SJSA1 (cell line): Measurements from ENCODE around the gene PIAS4. TPM values are rescaled to one million over a fixed set of nuclear protein-coding genes. Genes with fewer than 3 reads are reported as not detected.
A peak's percentile ranks its signal among the peaks of the same experiment; 100 is the strongest.

Source experiments
- DNase-seq, 2 experiments: peaks; one replicate each; pipeline ENCODE4 v3.0.0-alpha.2; 2015 to 2020; ENCODE audit warnings: low spot score in 2 of 2, low read depth in 1 of 2
- H3K27ac ChIP-seq: fragments of 250-450 bp; sonication (Bioruptor Pico); 2 replicates; pipeline ENCODE4 v1.5.1; 2020; ENCODE audit warnings: mild to moderate bottlenecking, moderate library complexity
- H3K27me3 ChIP-seq: fragments of 250-450 bp; sonication (Bioruptor Pico); replicated peaks from 2 replicates; pipeline ENCODE4 v1.5.1; 2020; ENCODE audit warnings: mild to moderate bottlenecking, moderate library complexity
- H3K36me3 ChIP-seq: fragments of 250-450 bp; sonication (Bioruptor Pico); 2 replicates; pipeline ENCODE4 v1.5.1; 2020; ENCODE audit warnings: mild to moderate bottlenecking
- H3K4me1 ChIP-seq: fragments of 250-450 bp; sonication (Bioruptor Pico); replicated peaks from 2 replicates; pipeline ENCODE4 v1.6.1; 2021; ENCODE audit warnings: mild to moderate bottlenecking
- H3K4me3 ChIP-seq: fragments of 250-450 bp; sonication (Bioruptor Pico); 2 replicates; pipeline ENCODE4 v1.5.1; 2020; ENCODE audit warnings: mild to moderate bottlenecking
- H3K9me3 ChIP-seq: fragments of 250-450 bp; sonication (Bioruptor Pico); replicated peaks from 2 replicates; pipeline ENCODE4 v1.5.1; 2020; ENCODE audit warnings: mild to moderate bottlenecking
- total RNA-seq: library from RNA; depleted of rRNA; stranded (reverse); fragments of >200 nt; shearing (Covaris generic); gene quantifications from 2 replicates; pipeline ENCODE4 v1.2.3, GENCODE V29; 2014

PIAS4 gene
- total RNA-seq, 1 experiment from 2014 or later, result 17.3 TPM

- peak overlapping the region; percentile 78 for H3K27ac ChIP-seq
- H3K27me3 ChIP-seq, result no peaks in the 10 kb centered on the region
- peaks cover 3% of the 10 kb centered on the region; the same call in 1 of the 2 replicates for H3K9me3 ChIP-seq
- peak overlapping the region; percentile 92 for H3K4me3 ChIP-seq
- H3K4me1 ChIP-seq, result peaks cover 31% of the 10 kb centered on the region
- DNase-seq, result no peak
- H3K36me3 ChIP-seq, result peaks cover 58% of the 10 kb centered on the region
These were observed 37.2 kb upstream of the PIAS4 start for GRCh38 chr19:3970313-3970807.

GRCh38 chr19:3970808-3971598, 36.5 kb upstream of the PIAS4 start, which contains the start of gene DAPK3:
Gene DAPK3 (minus strand): TSS chr19:3971099. CDS start chr19:3969735, 1,364 bp downstream.
- H3K4me3 ChIP-seq, result peak within 1 kb of the TSS; percentile 92
- H3K36me3 ChIP-seq, result peaks cover 58% of the 10 kb centered on the region
- peak; percentile 93 to 98 for DNase-seq
- H3K4me1 ChIP-seq, result peaks cover 31% of the 10 kb centered on the region
- no peaks in the 10 kb centered on the region for H3K27me3 ChIP-seq
- H3K27ac ChIP-seq, result peak within 1 kb of the TSS; percentile 78
- peaks cover 3% of the 10 kb centered on the region; the same call in 1 of the 2 replicates for H3K9me3 ChIP-seq

- Histone ChIP-seq H3K27me3 (no peaks in the 10 kb centered on the region), H3K27ac (no peak overlapping the region), H3K36me3 (peaks cover 65% of the 10 kb centered on the region), H3K4me1 (no peaks in the 10 kb centered on the region), H3K4me3 (no peak overlapping the region), H3K9me3 (peaks cover 3% of the 10 kb centered on the region; the same call in 1 of the 2 replicates)
- no peak for DNase-seq
These were observed 32.4 kb upstream of the PIAS4 start for GRCh38 chr19:3975144-3975543.

GRCh38 chr19:3975637-3976087, 31.9 kb upstream of the PIAS4 start:
- Histone ChIP-seq H3K4me3 (no peak overlapping the region), H3K4me1 (no peaks in the 10 kb centered on the region), H3K27me3 (no peaks in the 10 kb centered on the region), H3K36me3 (peaks cover 67% of the 10 kb centered on the region), H3K9me3 (peaks cover 2% of the 10 kb centered on the region; the same call in 1 of the 2 replicates), H3K27ac (no peak overlapping the region)
- no peak for DNase-seq

- no peak overlapping the region for H3K4me3 ChIP-seq
- no peak for DNase-seq
- H3K4me1 ChIP-seq, result no peaks in the 10 kb centered on the region
- no peaks in the 10 kb centered on the region for H3K9me3 ChIP-seq
- H3K27me3 ChIP-seq, result no peaks in the 10 kb centered on the region
- no peak overlapping the region for H3K27ac ChIP-seq
- H3K36me3 ChIP-seq, result peaks cover 74% of the 10 kb centered on the region
These were observed 30.9 kb upstream of the PIAS4 start for GRCh38 chr19:3976495-3977241.

- Histone ChIP-seq H3K4me1 (no peaks in the 10 kb centered on the region; the same call in 1 of the 2 replicates), H3K36me3 (peaks cover 78% of the 10 kb centered on the region), H3K27ac (no peak overlapping the region), H3K9me3 (no peaks in the 10 kb centered on the region), H3K27me3 (no peaks in the 10 kb centered on the region), H3K4me3 (no peak overlapping the region)
- DNase-seq, result no peak
These were observed 30.0 kb upstream of the PIAS4 start for GRCh38 chr19:3977242-3978143.

- no peak overlapping the region for H3K27ac ChIP-seq
These were observed 29.4 kb upstream of the PIAS4 start for GRCh38 chr19:3978145-3978544.

GRCh38 chr19:3979289-3979673, 28.3 kb upstream of the PIAS4 start:
- Histone ChIP-seq H3K27me3 (no peaks in the 10 kb centered on the region), H3K4me3 (no peak overlapping the region), H3K4me1 (peaks cover 17% of the 10 kb centered on the region), H3K27ac (no peak overlapping the region), H3K9me3 (no peaks in the 10 kb centered on the region), H3K36me3 (peaks cover 93% of the 10 kb centered on the region)
- no peak for DNase-seq

More at GRCh38 chr19:3978145-3978544, 29.4 kb upstream of the PIAS4 start:
- DNase-seq, result no peak
- Histone ChIP-seq H3K27me3 (no peaks in the 10 kb centered on the region), H3K36me3 (peaks cover 82% of the 10 kb centered on the region), H3K9me3 (no peaks in the 10 kb centered on the region), H3K4me1 (peaks cover 6% of the 10 kb centered on the region), H3K4me3 (no peak overlapping the region)

GRCh38 chr19:3979674-3980352, 27.7 kb upstream of the PIAS4 start:
- DNase-seq, result no peak
- peaks cover 17% of the 10 kb centered on the region for H3K4me1 ChIP-seq
- peaks cover 98% of the 10 kb centered on the region for H3K36me3 ChIP-seq

GRCh38 chr19:3980353-3981251, 26.9 kb upstream of the PIAS4 start:
- H3K27me3 ChIP-seq, result no peaks in the 10 kb centered on the region
- peaks cover 96% of the 10 kb centered on the region for H3K36me3 ChIP-seq

More at GRCh38 chr19:3979674-3980352, 27.7 kb upstream of the PIAS4 start:
- H3K27ac ChIP-seq, result no peak overlapping the region
- H3K9me3 ChIP-seq, result no peaks in the 10 kb centered on the region
- no peak overlapping the region for H3K4me3 ChIP-seq
- H3K27me3 ChIP-seq, result no peaks in the 10 kb centered on the region

GRCh38 chr19:3981373-3981735, 26.2 kb upstream of the PIAS4 start:
- Histone ChIP-seq H3K4me3 (no peak overlapping the region), H3K36me3 (peaks cover 89% of the 10 kb centered on the region), H3K4me1 (peaks cover 27% of the 10 kb centered on the region), H3K27me3 (no peaks in the 10 kb centered on the region), H3K9me3 (no peaks in the 10 kb centered on the region), H3K27ac (no peak overlapping the region)
- DNase-seq, result no peak

More at GRCh38 chr19:3980353-3981251, 26.9 kb upstream of the PIAS4 start:
- Histone ChIP-seq H3K27ac (no peak overlapping the region), H3K9me3 (no peaks in the 10 kb centered on the region), H3K4me1 (peaks cover 19% of the 10 kb centered on the region), H3K4me3 (no peak overlapping the region)
- DNase-seq, result no peak
